Mesothelial cell of epicardium (in vitro differentiated cells): ENCODE results near the gene MLST8. TPM values are rescaled to one million over a fixed set of nuclear protein-coding genes. Genes with fewer than 3 reads are reported as not detected.

Experiments used
- DNase-seq, 2 experiments: peaks; one replicate each; pipeline ENCODE4 v3.0.0; 2021; ENCODE audit warnings: low spot score in 2 of 2; ENCODE audit not compliant: unreplicated experiment in 2 of 2
- H3K27ac Mint-ChIP-seq: 2 replicates; pipeline ENCODE4 v1.8.0; 2021; ENCODE audit warnings: mixed read lengths
- H3K27me3 Mint-ChIP-seq: 2 replicates; pipeline ENCODE4 v1.8.0; 2021; ENCODE audit warnings: low read depth, mixed read lengths
- H3K36me3 Mint-ChIP-seq: 2 replicates; pipeline ENCODE4 v1.8.0; 2021; ENCODE audit warnings: mixed read lengths
- H3K4me1 Mint-ChIP-seq: 2 replicates; pipeline ENCODE4 v1.8.0; 2021; ENCODE audit warnings: mixed read lengths
- H3K4me3 Mint-ChIP-seq: 2 replicates; pipeline ENCODE4 v1.8.0; 2021; ENCODE audit warnings: mild to moderate bottlenecking, moderate library complexity, mixed read lengths
- H3K9me3 Mint-ChIP-seq: 2 replicates; pipeline ENCODE4 v1.8.0; 2021; ENCODE audit warnings: mixed read lengths
- CTCF ChIP-seq: fragments of 200-600 bp; sonication (generic); IDR thresholded peaks from one replicate; pipeline ENCODE4 v1.5.0; 2021; ENCODE audit warnings: antibody characterized with exemption; ENCODE audit not compliant: unreplicated experiment
- total RNA-seq: library from RNA; stranded (reverse); gene quantifications from 3 replicates; pipeline ENCODE4 v1.2.1, GENCODE V29; 2021

MLST8 gene
- total RNA-seq, 1 donor from 2014 or later: 45.9 TPM

GRCh38 chr16:2165861-2166260 is 39.4 kb upstream of the MLST8 start:
- no peaks in the 10 kb centered on the region for H3K27me3 Mint-ChIP-seq
- peaks cover 6% of the 10 kb centered on the region for H3K36me3 Mint-ChIP-seq
- H3K9me3 Mint-ChIP-seq: no peaks in the 10 kb centered on the region
- H3K4me1 Mint-ChIP-seq: peaks cover 3% of the 10 kb centered on the region
- TF ChIP-seq CTCF: no peak
- no peak for DNase-seq
- no peak overlapping the region for H3K4me3 Mint-ChIP-seq
- no peak overlapping the region for H3K27ac Mint-ChIP-seq

- H3K9me3 Mint-ChIP-seq: no peaks in the 10 kb centered on the region
- no peak overlapping the region for H3K4me3 Mint-ChIP-seq
- H3K36me3 Mint-ChIP-seq: peaks cover 6% of the 10 kb centered on the region
- peaks cover 3% of the 10 kb centered on the region for H3K4me1 Mint-ChIP-seq
- H3K27me3 Mint-ChIP-seq: no peaks in the 10 kb centered on the region
- DNase-seq: no peak
- TF ChIP-seq CTCF: no peak
- H3K27ac Mint-ChIP-seq: no peak overlapping the region
These were observed 38.8 kb upstream of the MLST8 start for GRCh38 chr16:2166263-2167067.

- peaks cover 9% of the 10 kb centered on the region for H3K36me3 Mint-ChIP-seq
- no peak overlapping the region for H3K4me3 Mint-ChIP-seq
- H3K9me3 Mint-ChIP-seq: no peaks in the 10 kb centered on the region
- no peak overlapping the region for H3K27ac Mint-ChIP-seq
- H3K4me1 Mint-ChIP-seq: peaks cover 3% of the 10 kb centered on the region
- no peaks in the 10 kb centered on the region for H3K27me3 Mint-ChIP-seq
- no peak for DNase-seq
- TF ChIP-seq CTCF: no peak
These were observed 38.1 kb upstream of the MLST8 start for GRCh38 chr16:2167068-2167638.

- TF ChIP-seq CTCF: no peak
- Mint-ChIP-seq H3K4me3 (no peak overlapping the region), H3K9me3 (no peaks in the 10 kb centered on the region), H3K27ac (no peak overlapping the region), H3K36me3 (peaks cover 17% of the 10 kb centered on the region), H3K27me3 (no peaks in the 10 kb centered on the region), H3K4me1 (no peaks in the 10 kb centered on the region)
- DNase-seq: no peak
These were observed 35.2 kb upstream of the MLST8 start for GRCh38 chr16:2170080-2170479.

GRCh38 chr16:2170587-2171435 is 34.4 kb upstream of the MLST8 start:
- no peak overlapping the region for H3K27ac Mint-ChIP-seq
- no peaks in the 10 kb centered on the region for H3K4me1 Mint-ChIP-seq
- TF ChIP-seq CTCF: no peak
- no peaks in the 10 kb centered on the region for H3K9me3 Mint-ChIP-seq
- DNase-seq: no peak
- peaks cover 18% of the 10 kb centered on the region for H3K36me3 Mint-ChIP-seq
- no peaks in the 10 kb centered on the region for H3K27me3 Mint-ChIP-seq
- no peak overlapping the region for H3K4me3 Mint-ChIP-seq
